ENCODE results near the gene CHD9NB. TPM values are rescaled to one million over a fixed set of nuclear protein-coding genes. Genes with fewer than 3 reads are reported as not detected.

The CHD9NB gene
- total and polyA plus RNA-seq, 2 of the 4 experiments (the other 2 are of a cell fraction): 0.94 to 1.1 TPM

GRCh38 chr16:53058441-53058840 is 5.7 kb upstream of the CHD9NB start:
- no peak overlapping the region for H3K56ac ChIP-seq (ENCODE audit: extremely low read depth, insufficient read depth, low read length)
- H3K9ac ChIP-seq (ENCODE audit: low read depth, low read length): no peak overlapping the region
- no peaks in the 10 kb centered on the region for H3K36me3 ChIP-seq (ENCODE audit: control insufficient read depth, insufficient read depth, low read length)
- H2AK5ac ChIP-seq (ENCODE audit: low read depth, low read length): 0 out of 2 replicates have a peak overlapping the region, but pooled peaks have one; percentile 43
- H4K20me1 ChIP-seq (ENCODE audit: insufficient read depth, low read length): 0 out of 2 replicates have a peak, but pooled peaks cover 3% of the 10 kb centered on the region
- H3K4me1 ChIP-seq (ENCODE audit: control insufficient read depth, insufficient read depth, low read length): peaks cover 13% of the 10 kb centered on the region
- H3K79me1 ChIP-seq (ENCODE audit: low read depth in 1 of 2, low read length in 2 of 2): peaks cover 20 to 68% of the 10 kb centered on the region in 2 experiments
- H3K23ac ChIP-seq (ENCODE audit: low read depth, low read length): no peak overlapping the region
- no peak overlapping the region for H2BK15ac ChIP-seq (ENCODE audit: low read depth, low read length)
- CTCF ChIA-PET: no interaction called here
- no peak overlapping the region for H2BK120ac ChIP-seq (ENCODE audit: low read depth, low read length)
- POLR2A ChIA-PET (ENCODE audit: unreplicated experiment): no interaction called here
- ATAC-seq (ENCODE audit: low read depth): no peak
- in situ Hi-C loops (cut with MboI; ENCODE audit: low sequenced_read_pairs): loop anchor here (10.0 to 25.0 kb wide), 4 partner anchors 96 to 1171 kb away; partner anchors contain the start of gene RBL2
- no peak overlapping the region for H3K27ac ChIP-seq (ENCODE audit: insufficient read depth, low read length)
- dilution Hi-C loops (cut with HindIII; ENCODE audit: low sequenced_read_pairs, unreplicated experiment): no loop called here
- H3K14ac ChIP-seq (replicated peaks; ENCODE audit: low read depth, low read length): no peak overlapping the region
- H4K5ac ChIP-seq (ENCODE audit: low read depth, low read length): no peak overlapping the region
- H3K9me1 ChIP-seq (ENCODE audit: insufficient read depth, low read length): peaks cover 6% of the 10 kb centered on the region; the same call in 1 of the 2 replicates
- no TSS peak for BruUV-seq (replicated peaks)
- no peaks in the 10 kb centered on the region for H3K9me3 ChIP-seq (ENCODE audit: control insufficient read depth, insufficient read depth, low read length)
- no peak overlapping the region for H2BK5ac ChIP-seq (ENCODE audit: low read depth, low read length, poor library complexity, severe bottlenecking)
- intact Hi-C loops (cut with micrococcal nuclease): no loop called here
- no CpG with 5 or more reads among the region's 5 CpGs for whole genome bisulfite sequencing, 2 experiments (ENCODE audit: extremely low coverage in 2 of 2, insufficient read length in 1 of 2)
- H3K18ac ChIP-seq (ENCODE audit: low read depth, low read length): no peak overlapping the region
- H2AFZ ChIP-seq (replicated peaks; ENCODE audit: low read length, poor library complexity): no peak overlapping the region
- TF ChIP-seq NFE2L2 (IDR thresholded peaks at IDR 0.05; ENCODE audit: low read depth, low read length) (no peak), CHD1 (IDR thresholded peaks at IDR 0.05; ENCODE audit: low read depth, low read length) (no peak), CTCF (conservative IDR thresholded peaks at IDR 0.05; ENCODE audit: low read depth, low read length) (no peak), MAZ (IDR thresholded peaks at IDR 0.05; ENCODE audit: borderline replicate concordance, low read depth, low read length) (no peak), RAD21 (IDR thresholded peaks at IDR 0.05; ENCODE audit: low read length) (no peak), MXI1 (IDR thresholded peaks at IDR 0.05; ENCODE audit: borderline replicate concordance, low read depth, low read length) (no peak), SMC3 (IDR thresholded peaks at IDR 0.05; ENCODE audit: low read depth, low read length) (no peak), POLR2A (IDR thresholded peaks at IDR 0.05; ENCODE audit: low read depth, low read length) (no peak), RCOR1 (IDR thresholded peaks at IDR 0.05; ENCODE audit: insufficient replicate concordance, low read length) (no peak), BHLHE40 (IDR thresholded peaks at IDR 0.05; ENCODE audit: low read depth, low read length) (no peak)
- TF ChIP-seq, protein P1, sequence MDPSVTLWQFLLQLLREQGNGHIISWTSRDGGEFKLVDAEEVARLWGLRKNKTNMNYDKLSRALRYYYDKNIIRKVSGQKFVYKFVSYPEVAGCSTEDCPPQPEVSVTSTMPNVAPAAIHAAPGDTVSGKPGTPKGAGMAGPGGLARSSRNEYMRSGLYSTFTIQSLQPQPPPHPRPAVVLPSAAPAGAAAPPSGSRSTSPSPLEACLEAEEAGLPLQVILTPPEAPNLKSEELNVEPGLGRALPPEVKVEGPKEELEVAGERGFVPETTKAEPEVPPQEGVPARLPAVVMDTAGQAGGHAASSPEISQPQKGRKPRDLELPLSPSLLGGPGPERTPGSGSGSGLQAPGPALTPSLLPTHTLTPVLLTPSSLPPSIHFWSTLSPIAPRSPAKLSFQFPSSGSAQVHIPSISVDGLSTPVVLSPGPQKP (IDR thresholded peaks at IDR 0.05; ENCODE audit: borderline replicate concordance, low read depth, low read length): no peak
- H3K27me3 ChIP-seq (ENCODE audit: control insufficient read depth, insufficient read depth, low read length): no peaks in the 10 kb centered on the region
- no peak overlapping the region for H3K4me3 ChIP-seq (ENCODE audit: insufficient read depth, low read depth, low read length)
- H2BK20ac ChIP-seq (ENCODE audit: low read depth, low read length): no peak overlapping the region
- H3K4ac ChIP-seq (ENCODE audit: low read depth, low read length): no peak overlapping the region
- no peak for DNase-seq
- no peak overlapping the region for H2AK9ac ChIP-seq (replicated peaks; ENCODE audit: low read depth, low read length, poor library complexity)
- H4K91ac ChIP-seq (ENCODE audit: insufficient read depth, low read depth, low read length): no peak overlapping the region
- H4K8ac ChIP-seq (ENCODE audit: low read depth in 2 of 2, low read length in 2 of 2): no peak overlapping the region
- no peak overlapping the region for H3K4me2 ChIP-seq (ENCODE audit: low read depth, low read length)

All from IMR-90 (cell line).